Effector memory CD4-positive, alpha-beta T cell (primary cell): ENCODE data around the gene POMT1.

Experiments
- DNase-seq, 3 donors: peaks; one replicate each; pipeline ENCODE4 v3.0.0-alpha.2; 2020
- H3K27ac ChIP-seq: 2 replicates; pipeline ENCODE4 v1.7.0; 2013; ENCODE audit warnings: mild to moderate bottlenecking, low read length, moderate library complexity; ENCODE audit not compliant: insufficient read depth, poor library complexity, severe bottlenecking
- H3K27me3 ChIP-seq: replicated peaks from 2 replicates; pipeline ENCODE4 v1.7.0; 2013; ENCODE audit warnings: mild to moderate bottlenecking, low read length; ENCODE audit not compliant: insufficient read depth, control insufficient read depth, poor library complexity, severe bottlenecking
- H3K36me3 ChIP-seq: 2 replicates; pipeline ENCODE4 v1.7.0; 2013; ENCODE audit warnings: mild to moderate bottlenecking, low read length, moderate library complexity; ENCODE audit not compliant: control insufficient read depth, insufficient read depth
- H3K4me1 ChIP-seq: 2 replicates; pipeline ENCODE4 v1.7.0; 2013; ENCODE audit warnings: low read length, mild to moderate bottlenecking; ENCODE audit not compliant: control insufficient read depth, insufficient read depth, poor library complexity, severe bottlenecking
- H3K4me3 ChIP-seq: 2 replicates; pipeline ENCODE4 v1.7.0; 2013; ENCODE audit warnings: low read length, low read depth, mild to moderate bottlenecking; ENCODE audit not compliant: insufficient read depth, poor library complexity, severe bottlenecking
- H3K9me3 ChIP-seq: 2 replicates; pipeline ENCODE4 v1.7.0; 2013; ENCODE audit warnings: mild to moderate bottlenecking, low read length, moderate library complexity; ENCODE audit not compliant: control insufficient read depth

Gene POMT1

GRCh38 chr9:131492070-131492469, 10.6 kb upstream of the POMT1 start:
- H3K4me3 ChIP-seq = no peak overlapping the region
- H3K4me1 ChIP-seq = no peaks in the 10 kb centered on the region
- peaks cover 100% of the 10 kb centered on the region for H3K36me3 ChIP-seq
- H3K27ac ChIP-seq = no peak overlapping the region
- no peaks in the 10 kb centered on the region for H3K9me3 ChIP-seq
- no peak for DNase-seq
- no peaks in the 10 kb centered on the region for H3K27me3 ChIP-seq

GRCh38 chr9:131494296-131494870, 8.3 kb upstream of the POMT1 start:
- peaks cover 85% of the 10 kb centered on the region for H3K36me3 ChIP-seq
- H3K27me3 ChIP-seq = no peaks in the 10 kb centered on the region
- H3K27ac ChIP-seq = no peak overlapping the region

GRCh38 chr9:131495785-131496184, 6.9 kb upstream of the POMT1 start:
- Histone ChIP-seq H3K27ac (no peak overlapping the region), H3K36me3 (peaks cover 71% of the 10 kb centered on the region)

More at GRCh38 chr9:131494296-131494870, 8.3 kb upstream of the POMT1 start:
- Histone ChIP-seq H3K4me3 (no peak overlapping the region), H3K9me3 (no peaks in the 10 kb centered on the region), H3K4me1 (peaks cover 6% of the 10 kb centered on the region)
- no peak for DNase-seq

GRCh38 chr9:131496844-131497405, 5.8 kb upstream of the POMT1 start:
- no peak overlapping the region for H3K4me3 ChIP-seq
- peaks cover 28% of the 10 kb centered on the region for H3K4me1 ChIP-seq
- no peaks in the 10 kb centered on the region for H3K27me3 ChIP-seq
- no peaks in the 10 kb centered on the region for H3K9me3 ChIP-seq
- H3K36me3 ChIP-seq = peaks cover 60% of the 10 kb centered on the region
- H3K27ac ChIP-seq = no peak overlapping the region
- DNase-seq = no peak

More at GRCh38 chr9:131495785-131496184, 6.9 kb upstream of the POMT1 start:
- Histone ChIP-seq H3K4me1 (peaks cover 17% of the 10 kb centered on the region), H3K9me3 (no peaks in the 10 kb centered on the region), H3K27me3 (no peaks in the 10 kb centered on the region), H3K4me3 (no peak overlapping the region)
- no peak for DNase-seq

GRCh38 chr9:131499254-131499767, 3.4 kb upstream of the POMT1 start:
- Histone ChIP-seq H3K4me3 (no peak overlapping the region), H3K27ac (peak overlapping the region; percentile 81), H3K4me1 (peaks cover 45% of the 10 kb centered on the region), H3K27me3 (no peaks in the 10 kb centered on the region), H3K36me3 (peaks cover 36% of the 10 kb centered on the region), H3K9me3 (no peaks in the 10 kb centered on the region)
- DNase-seq = no peak

GRCh38 chr9:131500377-131500776, 2.3 kb upstream of the POMT1 start:
- H3K9me3 ChIP-seq = no peaks in the 10 kb centered on the region
- H3K27ac ChIP-seq = peak overlapping the region; percentile 81
- no peak overlapping the region for H3K4me3 ChIP-seq
- peak; percentile 59 to 72 (median 64) for DNase-seq
- peaks cover 26% of the 10 kb centered on the region for H3K36me3 ChIP-seq
- H3K4me1 ChIP-seq = peaks cover 48% of the 10 kb centered on the region
- no peaks in the 10 kb centered on the region for H3K27me3 ChIP-seq

- peak overlapping the region; percentile 81 for H3K27ac ChIP-seq
- H3K36me3 ChIP-seq = peaks cover 19% of the 10 kb centered on the region
- no peaks in the 10 kb centered on the region for H3K27me3 ChIP-seq
- no peaks in the 10 kb centered on the region for H3K9me3 ChIP-seq
- H3K4me3 ChIP-seq = no peak overlapping the region
- H3K4me1 ChIP-seq = peaks cover 48% of the 10 kb centered on the region
- DNase-seq = peak; percentile 15 to 46 (median 38)
Observed at GRCh38 chr9:131500939-131501541, 1.7 kb upstream of the POMT1 start.

GRCh38 chr9:131503626-131504465, 1.1 kb downstream of the POMT1 start:
- Histone ChIP-seq H3K27me3 (no peaks in the 10 kb centered on the region), H3K4me1 (peaks cover 48% of the 10 kb centered on the region), H3K36me3 (peaks cover 8% of the 10 kb centered on the region), H3K9me3 (no peaks in the 10 kb centered on the region), H3K4me3 (peak overlapping the region; percentile 98), H3K27ac (peak overlapping the region; percentile 81)
- peak; percentile 31 to 59 (median 50) for DNase-seq

- H3K27me3 ChIP-seq = no peaks in the 10 kb centered on the region
- peaks cover 36% of the 10 kb centered on the region for H3K4me1 ChIP-seq
- no peak overlapping the region for H3K4me3 ChIP-seq
- no peak overlapping the region for H3K27ac ChIP-seq
- H3K9me3 ChIP-seq = no peaks in the 10 kb centered on the region
- H3K36me3 ChIP-seq = peaks cover 17% of the 10 kb centered on the region
- DNase-seq = no peak
Observed at GRCh38 chr9:131505012-131505411, 2.3 kb downstream of the POMT1 start.
